ENCODE measurements around the gene HNRNPA1.
"Not testable (repeated sequence)": the region's sequence is repeated elsewhere in the genome, so short reads cannot be mapped to it uniquely, and the experiment has no call there.

Gene HNRNPA1

DNA sequence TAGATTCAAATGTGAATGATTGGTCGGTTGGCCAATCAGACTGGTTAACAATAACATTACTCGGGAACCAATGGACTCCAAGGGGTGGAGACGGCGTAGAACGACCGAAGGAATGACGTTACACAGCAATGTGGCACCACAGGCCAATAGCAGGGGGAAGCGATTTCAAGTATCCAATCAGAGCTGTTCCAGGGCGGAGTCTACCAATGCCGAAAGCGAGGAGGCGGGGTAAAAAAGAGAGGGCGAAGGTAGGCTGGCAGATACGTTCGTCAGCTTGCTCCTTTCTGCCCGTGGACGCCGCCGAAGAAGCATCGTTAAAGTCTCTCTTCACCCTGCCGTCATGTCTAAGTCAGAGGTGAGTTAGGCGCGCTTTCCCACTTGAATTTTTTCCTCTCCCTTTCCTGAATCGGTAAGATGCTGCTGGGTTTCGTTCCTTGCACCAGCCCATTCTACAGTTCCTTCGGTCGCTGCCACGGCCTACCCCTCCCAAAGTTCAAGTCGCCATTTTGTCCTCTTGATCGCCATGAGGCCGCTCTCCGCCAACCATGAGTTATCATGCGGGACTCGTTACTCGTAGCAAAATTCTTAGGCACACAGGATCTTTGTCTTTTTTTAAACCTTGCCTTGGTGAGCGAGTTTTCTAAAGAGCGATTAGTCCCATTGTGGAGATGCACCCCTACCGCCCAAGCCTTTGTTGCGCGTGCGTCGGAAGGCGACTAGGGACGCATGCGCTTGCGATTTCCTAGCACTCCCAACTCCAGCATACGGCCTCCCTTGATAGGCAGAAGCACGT lies at the start of gene HNRNPA1:
Gene HNRNPA1, plus strand, starts transcription at position 259 of the 793 bp plus-strand sequence. Its CDS starts 82 bp downstream, at position 341.
- DNase-seq (ENCODE audit: low read depth in 2 of 2), result peak; percentile 74 to 86

DNA sequence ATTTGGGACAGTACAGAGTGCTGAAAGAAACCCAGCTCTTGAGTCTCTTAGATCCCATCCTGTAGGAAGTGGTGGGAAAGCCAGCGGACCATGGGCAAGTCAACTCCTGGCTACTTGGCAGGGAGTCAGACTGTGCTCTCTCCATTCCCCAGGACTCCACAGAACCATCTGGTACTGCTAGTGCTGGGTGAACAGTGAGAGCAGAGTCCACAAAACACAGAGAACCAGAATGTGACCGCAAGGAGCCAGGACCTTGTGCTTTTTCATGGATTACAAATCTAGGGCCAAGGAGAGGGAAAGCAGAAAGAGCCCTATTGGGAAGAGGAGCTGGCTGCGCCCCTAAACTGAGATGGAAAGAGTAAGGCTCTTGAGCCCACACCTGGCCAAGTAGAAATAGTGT lies 49.3 kb upstream of the HNRNPA1 start:
- not testable (repeated sequence) for DNase-seq (ENCODE audit: low read depth in 2 of 2)

- no peak for DNase-seq (ENCODE audit: low read depth in 2 of 2)
These were observed 47.7 kb upstream of the HNRNPA1 start for GRCh38 chr12:54232790-54233189.

DNA sequence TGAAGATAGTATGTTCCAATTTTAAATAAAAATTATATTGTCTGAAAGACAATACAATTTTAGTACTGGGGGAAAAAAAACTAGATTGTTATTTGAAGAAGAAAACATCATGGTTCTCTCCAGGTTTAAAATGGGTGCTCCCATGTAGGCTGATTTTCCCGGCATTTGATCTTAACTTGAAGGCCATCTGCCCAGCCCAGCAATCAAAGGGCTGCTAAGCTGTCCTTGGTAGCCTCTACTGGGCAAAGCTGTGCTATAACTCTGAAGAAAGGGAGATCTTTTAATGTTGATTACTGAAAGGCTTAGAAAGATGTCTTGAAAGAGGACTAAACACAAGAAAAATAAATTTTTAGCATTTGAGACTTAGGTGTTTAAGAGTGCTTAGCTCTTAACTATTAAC lies 42.0 kb upstream of the HNRNPA1 start:
- DNase-seq (ENCODE audit: low read depth in 2 of 2), result no peak

GRCh38 chr12:54239620-54240019 lies 40.9 kb upstream of the HNRNPA1 start:
- DNase-seq (ENCODE audit: low read depth in 2 of 2), result no peak

GRCh38 chr12:54240129-54240528 lies 40.4 kb upstream of the HNRNPA1 start:
- no peak for DNase-seq (ENCODE audit: low read depth in 2 of 2)

DNA sequence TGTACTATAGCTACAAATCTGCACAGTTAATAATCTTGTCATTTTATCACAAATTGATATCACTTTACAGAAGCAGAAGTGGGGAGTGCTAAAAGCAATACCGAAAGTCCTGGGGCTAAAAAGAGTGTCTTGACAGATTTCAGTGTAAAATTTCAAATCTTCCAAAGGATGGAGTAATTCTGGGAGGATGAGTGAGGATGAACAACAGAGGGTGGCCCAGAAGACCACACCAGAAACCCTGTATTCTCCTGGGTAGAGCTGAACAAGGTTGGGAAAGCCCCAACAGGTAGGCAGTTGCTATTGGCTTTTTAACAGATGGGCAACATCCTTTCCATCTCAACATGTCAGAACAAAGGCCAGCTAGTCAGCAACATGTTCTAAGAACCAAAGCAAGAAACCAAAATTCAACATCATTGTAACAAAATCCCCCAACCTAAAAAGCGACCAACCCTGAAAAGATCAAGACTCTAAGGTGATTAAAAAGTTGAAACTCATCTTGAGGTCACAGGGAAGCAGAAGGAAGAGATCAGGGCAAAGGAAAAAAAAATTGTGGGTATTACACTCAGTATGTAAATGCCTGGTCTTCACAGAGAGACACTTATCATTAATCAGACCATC lies 39.4 kb upstream of the HNRNPA1 start:
- no peak for DNase-seq (ENCODE audit: low read depth in 2 of 2)

DNA sequence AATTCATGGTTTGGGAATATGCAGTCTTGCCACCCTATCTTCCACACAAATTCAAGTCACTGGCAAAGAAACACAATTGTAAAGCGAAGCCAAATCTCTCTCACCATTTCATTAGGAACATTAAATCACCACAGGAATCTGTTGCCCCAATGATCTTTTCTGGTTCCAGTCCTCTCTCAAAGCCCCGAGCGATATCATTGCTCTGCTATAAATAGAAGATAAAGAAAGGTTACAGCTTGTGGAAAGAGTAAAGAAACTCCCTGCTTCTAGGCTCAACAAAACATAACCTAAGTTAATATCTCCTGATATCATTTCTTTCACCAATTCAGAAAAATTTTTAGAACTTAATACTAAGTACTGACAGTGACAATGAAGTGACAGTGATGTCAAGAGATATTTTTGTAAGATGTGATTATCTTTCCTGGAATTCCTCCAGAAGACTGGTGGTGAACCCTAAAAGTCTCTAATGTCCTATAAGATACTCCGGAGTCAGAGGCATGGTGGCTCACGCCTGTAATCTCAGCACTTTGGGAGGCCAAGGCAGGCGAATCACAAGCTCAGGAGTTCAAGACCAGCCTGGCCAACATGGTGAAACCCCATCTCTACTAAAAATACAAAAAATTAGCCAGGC lies 34.4 kb upstream of the HNRNPA1 start:
- no peak for DNase-seq (ENCODE audit: low read depth in 2 of 2)

DNA sequence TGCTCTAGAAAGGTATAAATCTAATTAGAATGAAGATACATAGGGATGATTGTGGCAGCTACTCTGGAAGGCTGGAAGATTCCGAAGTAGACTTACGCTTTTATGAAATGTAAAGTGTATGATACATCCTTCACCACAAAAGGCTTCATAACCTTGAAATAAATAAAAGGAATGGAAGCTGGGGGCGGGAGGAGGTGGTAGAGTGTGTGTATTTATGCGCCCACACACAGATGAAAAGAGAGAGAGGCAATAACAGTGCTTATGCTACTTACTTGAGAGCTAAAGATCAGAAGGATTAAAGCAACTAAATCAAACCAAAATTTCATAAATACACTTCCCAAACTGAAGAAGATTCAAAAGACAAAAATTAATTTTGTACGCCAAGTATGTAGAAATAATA lies 31.0 kb upstream of the HNRNPA1 start:
- no peak for DNase-seq (ENCODE audit: low read depth in 2 of 2)

GRCh38 chr12:54251667-54252284 lies 28.8 kb upstream of the HNRNPA1 start:
- no peak for DNase-seq (ENCODE audit: low read depth in 2 of 2)

DNA sequence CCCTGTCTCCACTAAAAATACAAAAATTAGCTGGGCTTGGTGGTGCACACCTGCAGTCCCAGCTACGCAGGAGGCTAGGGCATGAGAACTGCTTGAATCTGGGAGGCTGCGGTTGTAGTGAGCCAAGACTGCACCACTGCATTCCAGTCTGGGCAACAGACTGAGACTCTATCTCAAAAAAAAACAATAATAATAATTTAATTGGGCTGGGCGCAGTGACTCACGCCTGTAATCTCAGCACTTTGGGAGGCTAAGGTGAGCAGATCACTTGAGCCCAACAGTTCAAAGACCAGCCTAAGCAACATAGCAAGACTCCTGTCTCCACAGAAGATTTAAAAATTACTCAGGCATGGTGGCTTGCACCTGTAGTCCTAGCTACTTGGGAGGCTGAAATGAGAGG lies 27.3 kb upstream of the HNRNPA1 start:
- DNase-seq (ENCODE audit: low read depth in 2 of 2), result no peak

- no peak for DNase-seq (ENCODE audit: low read depth in 2 of 2)
These were observed 23.2 kb upstream of the HNRNPA1 start for GRCh38 chr12:54257332-54257731.

GRCh38 chr12:54258201-54258681 lies 22.3 kb upstream of the HNRNPA1 start:
- DNase-seq (ENCODE audit: low read depth in 2 of 2), result no peak

GRCh38 chr12:54259194-54260011 lies 21.1 kb upstream of the HNRNPA1 start:
- peak in 1 of 2 donors; percentile 54 for DNase-seq (ENCODE audit: low read depth in 2 of 2)

- no peak for DNase-seq (ENCODE audit: low read depth in 2 of 2)
These were observed 18.6 kb upstream of the HNRNPA1 start for GRCh38 chr12:54261815-54262402.

- no peak for DNase-seq (ENCODE audit: low read depth in 2 of 2)
These were observed 18.1 kb upstream of the HNRNPA1 start for GRCh38 chr12:54262403-54262925.

GRCh38 chr12:54265364-54265812 lies 15.1 kb upstream of the HNRNPA1 start:
- no peak for DNase-seq (ENCODE audit: low read depth in 2 of 2)

- DNase-seq (ENCODE audit: low read depth in 2 of 2), result no peak
These were observed 13.7 kb upstream of the HNRNPA1 start for GRCh38 chr12:54266852-54267251.

DNA sequence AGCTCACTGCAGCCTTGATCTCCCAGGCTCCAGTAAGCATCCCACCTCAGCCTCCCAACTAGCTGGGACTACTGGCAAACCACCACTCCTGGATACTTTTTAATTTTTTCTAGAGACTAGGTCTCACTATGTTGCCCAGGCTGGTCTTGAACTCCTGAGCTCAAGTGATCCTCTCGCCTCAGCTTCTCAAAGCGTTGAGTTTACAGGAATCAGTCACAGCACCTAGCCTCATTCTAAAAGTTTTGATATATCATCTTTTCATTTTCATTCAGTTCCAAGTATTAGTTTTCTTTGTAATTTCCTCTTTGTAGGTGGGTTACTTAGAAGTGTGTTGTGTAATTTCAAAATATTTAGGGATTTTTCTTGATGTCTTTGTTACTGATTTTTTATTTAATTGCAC lies 10.2 kb upstream of the HNRNPA1 start:
- no peak for DNase-seq (ENCODE audit: low read depth in 2 of 2)

- DNase-seq (ENCODE audit: low read depth in 2 of 2), result no peak
These were observed 8.3 kb upstream of the HNRNPA1 start for GRCh38 chr12:54272214-54272613.

DNA sequence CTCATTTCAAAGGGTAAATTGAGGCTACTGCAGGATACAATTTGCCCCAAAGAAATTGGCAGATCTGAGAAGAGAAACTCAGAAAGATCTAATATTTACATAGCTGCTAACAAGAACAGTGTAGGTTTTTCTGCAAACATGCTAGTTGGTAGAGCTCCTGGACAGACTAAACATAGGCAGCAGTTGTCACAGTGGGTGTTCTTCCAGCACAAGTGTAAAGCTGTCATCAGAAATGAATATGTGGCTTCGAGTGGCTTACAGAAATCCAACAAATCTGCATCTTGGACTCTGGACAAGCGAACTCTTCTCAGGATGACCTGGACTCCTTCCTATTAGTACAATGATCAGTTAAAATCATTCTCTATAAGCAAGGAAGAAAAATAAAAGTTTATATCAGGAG lies 6.5 kb upstream of the HNRNPA1 start:
- DNase-seq (ENCODE audit: low read depth in 2 of 2), result no peak
